ENCODE measurements around the gene HBS1L. TPM values are rescaled to one million over a fixed set of nuclear protein-coding genes. Genes with fewer than 3 reads are reported as not detected.

HBS1L gene
- total RNA-seq, 4 donors from 2014 or later: 35.4 to 50.2 (median 45.5) TPM

- TF ChIP-seq CTCF (IDR thresholded peaks at IDR 0.05; ENCODE audit: low read depth): no peak
Observed at GRCh38 chr6:134910593-134910935, 144.1 kb downstream of the HBS1L start.

Other genes with a start within 250 kb of the HBS1L start
- gene ALDH8A1, start 104.7 kb downstream of the HBS1L start, total RNA-seq: 1 to 10 TPM in 2 of 4 donors, not detected in 2; 1.5 to 4.7 TPM
- gene MYB, start 126.5 kb upstream of the HBS1L start, total RNA-seq: 1 to 10 TPM in 1 of 4 donors, under 1 TPM in 2, not detected in 1; 0.33 to 2.2 (median 0.68) TPM